Activated CD8-positive, alpha-beta memory T cell treated with anti-CD3 and anti-CD28 coated beads, Interleukin-2, amount 50 U/mL, for 1 hour (primary cell): Measurements from ENCODE around the gene DSCAM.

Experiments used
- DNase-seq: peaks from one replicate; pipeline ENCODE4 v3.0.0-alpha.2; 2020; ENCODE audit errors: extremely low read depth

Gene DSCAM

GRCh38 chr21:40667967-40668366 lies 179.0 kb downstream of the DSCAM start:
- no peak for DNase-seq

DNA sequence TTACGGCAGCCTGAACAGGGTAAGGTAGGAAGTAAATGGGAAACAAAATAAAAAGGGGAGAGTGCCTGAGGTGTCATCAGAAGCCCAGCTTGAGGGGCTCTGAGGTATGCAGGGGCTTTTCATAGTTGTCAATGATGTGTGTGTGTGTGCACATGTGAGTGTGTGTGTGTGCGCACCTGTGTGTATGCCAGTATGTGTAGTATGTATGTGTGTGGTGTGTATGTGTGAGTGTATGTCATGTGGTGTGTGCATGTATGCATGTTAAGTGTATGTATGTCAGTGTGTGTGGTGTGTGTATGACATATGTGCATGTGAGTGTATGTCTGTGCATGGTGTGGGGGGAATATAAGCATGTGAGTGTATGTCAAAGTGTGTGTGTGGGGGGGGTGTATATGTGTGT lies 184.1 kb downstream of the DSCAM start:
- DNase-seq: no peak

DNA sequence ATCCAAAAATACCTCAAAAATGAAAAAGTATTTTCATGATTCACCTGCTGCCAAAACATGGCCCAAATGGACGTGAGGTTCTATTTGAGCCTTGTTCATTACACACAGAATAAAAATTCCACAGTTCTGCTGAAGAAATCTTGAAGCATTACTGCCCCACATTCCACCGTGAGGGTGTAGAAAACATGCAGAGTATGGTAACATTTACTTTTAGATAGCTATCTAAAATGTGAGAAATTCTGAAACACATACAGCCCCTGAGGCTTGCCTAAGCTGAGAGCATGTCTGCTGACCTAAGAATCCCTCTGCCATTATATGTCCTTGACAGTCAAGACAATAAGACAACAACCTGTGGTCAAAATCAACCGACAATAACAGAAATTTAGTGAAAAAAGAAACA lies 186.5 kb downstream of the DSCAM start:
- DNase-seq: no peak

DNA sequence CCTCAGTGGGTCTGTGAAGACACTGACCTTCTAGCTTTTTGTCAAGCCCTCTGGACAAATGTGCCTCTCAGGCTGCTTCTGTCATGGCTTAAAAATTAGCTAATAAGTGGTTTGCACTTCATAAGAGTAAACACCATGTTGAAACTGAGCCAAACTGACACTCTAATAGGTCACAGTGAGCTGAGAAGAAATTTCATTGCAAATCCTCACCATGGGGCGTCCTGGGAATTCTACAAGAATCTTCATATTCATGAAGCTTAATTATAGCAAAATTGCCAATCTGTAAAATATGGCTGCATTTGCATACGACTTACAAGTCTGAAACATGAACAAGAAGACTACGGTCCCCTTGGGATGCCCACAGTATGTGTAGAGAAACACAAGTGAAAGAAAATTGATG lies 188.6 kb downstream of the DSCAM start:
- no peak for DNase-seq

DNA sequence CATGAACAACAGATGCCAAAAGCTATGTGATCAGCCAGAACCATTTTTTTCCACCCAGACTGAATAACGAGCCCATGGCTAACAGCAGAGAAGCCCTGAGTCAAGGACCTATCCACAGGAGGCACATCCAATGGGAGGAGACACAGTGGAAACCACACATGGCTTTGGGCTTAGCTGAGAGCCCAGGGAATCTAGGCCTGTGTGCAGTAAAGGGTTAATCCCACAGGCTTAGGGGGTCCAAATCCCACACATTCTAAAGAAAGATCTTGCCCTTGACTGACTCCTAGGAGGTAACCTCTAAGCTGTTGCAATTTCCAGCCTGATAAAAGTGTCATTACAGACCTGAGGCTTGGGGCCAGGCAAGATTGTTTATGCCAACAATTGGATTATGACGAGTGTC lies 194.5 kb downstream of the DSCAM start:
- DNase-seq: no peak

DNA sequence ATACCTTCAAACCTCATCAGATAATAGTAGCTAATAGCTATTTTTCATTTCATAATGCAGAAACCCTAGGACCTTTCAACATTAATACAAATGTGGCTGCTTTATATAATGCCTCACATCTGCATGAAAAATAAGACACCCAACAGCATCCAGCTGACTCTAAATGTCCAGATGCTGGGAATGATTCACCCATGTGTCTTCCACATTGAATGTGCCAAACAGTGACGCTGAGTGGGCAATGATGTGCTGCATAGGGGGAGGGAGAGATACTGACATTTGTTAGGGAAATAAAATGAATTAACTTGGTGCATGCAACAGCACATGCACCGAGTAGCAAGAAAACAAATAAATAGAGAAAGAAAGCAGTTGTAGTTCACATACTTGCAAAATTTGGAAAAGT lies 199.3 kb downstream of the DSCAM start:
- DNase-seq: no peak

DNA sequence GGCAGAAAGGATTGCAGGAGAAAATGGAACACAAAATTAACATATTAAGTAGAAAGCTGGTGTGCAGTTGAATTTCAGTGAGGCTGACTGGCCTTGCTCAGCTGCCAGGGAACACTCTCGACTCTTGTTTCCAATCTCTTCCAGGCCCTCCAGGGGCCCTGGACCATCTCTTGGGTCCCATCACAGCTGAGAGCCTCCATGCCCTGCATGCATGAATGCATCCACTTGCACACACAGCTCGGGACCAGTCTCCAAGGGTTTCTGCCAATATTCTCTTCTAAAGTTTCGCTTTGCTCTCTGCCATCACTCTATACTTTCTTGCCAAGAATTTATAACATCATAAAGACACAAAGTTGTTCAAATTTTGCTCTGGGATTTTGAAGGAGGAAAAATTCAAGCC lies 200.3 kb downstream of the DSCAM start:
- no peak for DNase-seq

GRCh38 chr21:40641042-40641441 lies 205.9 kb downstream of the DSCAM start:
- no peak for DNase-seq

DNA sequence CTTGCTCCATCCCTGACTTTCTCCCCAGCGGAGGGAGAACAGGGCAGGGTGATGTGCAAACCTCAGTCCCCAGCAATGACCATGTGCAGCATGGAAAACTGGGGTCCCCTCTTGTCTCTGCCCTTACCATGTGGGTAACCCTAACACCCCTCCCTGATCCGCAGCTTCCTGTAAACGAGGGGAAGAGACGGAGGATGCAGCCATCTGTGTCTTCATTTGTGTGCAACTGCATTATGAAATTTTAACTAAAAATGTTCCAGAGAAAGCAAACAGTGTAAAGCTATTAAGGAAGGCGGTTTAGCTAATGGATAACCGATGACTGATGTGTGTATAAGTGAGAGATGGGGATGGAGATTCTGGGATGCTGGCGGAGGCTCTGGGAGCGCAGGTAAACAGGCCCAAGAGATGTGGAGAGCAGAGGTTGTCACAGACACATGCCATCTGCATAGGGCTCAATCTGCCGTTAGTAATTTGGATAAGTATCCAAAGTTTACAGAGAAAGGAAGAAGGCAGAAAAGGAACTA lies 206.6 kb downstream of the DSCAM start:
- DNase-seq: no peak

DNA sequence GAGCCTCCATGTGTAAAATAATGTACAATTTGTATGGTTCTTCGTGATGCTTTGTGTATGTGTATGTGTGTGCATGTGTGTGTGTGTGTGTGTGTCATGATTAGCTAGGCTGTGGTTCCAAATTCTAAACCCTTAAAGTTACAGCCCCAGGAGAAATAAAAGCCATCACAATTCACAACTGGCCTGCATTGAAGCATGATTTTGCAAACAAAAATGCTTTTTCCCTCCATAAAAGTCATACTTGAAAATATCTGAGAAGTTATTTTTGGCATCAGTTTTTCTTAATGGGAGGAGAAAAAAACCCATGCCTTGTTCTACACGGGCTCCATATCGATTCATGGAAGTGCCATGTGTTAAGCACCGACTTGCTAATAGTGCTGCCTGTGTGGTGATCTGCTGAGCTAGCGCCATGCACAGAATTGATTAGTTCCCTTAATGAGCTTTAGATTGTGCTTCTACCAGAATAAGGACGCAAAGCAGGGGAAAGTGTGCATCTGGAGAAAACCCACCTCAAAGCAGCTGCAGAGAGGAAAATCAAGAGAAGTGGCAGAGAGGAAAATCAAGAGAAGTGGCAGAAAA lies 207.3 kb downstream of the DSCAM start:
- no peak for DNase-seq

GRCh38 chr21:40638466-40639251 lies 208.3 kb downstream of the DSCAM start:
- no peak for DNase-seq

- no peak for DNase-seq
Observed at GRCh38 chr21:40636026-40636425, 210.9 kb downstream of the DSCAM start.

DNA sequence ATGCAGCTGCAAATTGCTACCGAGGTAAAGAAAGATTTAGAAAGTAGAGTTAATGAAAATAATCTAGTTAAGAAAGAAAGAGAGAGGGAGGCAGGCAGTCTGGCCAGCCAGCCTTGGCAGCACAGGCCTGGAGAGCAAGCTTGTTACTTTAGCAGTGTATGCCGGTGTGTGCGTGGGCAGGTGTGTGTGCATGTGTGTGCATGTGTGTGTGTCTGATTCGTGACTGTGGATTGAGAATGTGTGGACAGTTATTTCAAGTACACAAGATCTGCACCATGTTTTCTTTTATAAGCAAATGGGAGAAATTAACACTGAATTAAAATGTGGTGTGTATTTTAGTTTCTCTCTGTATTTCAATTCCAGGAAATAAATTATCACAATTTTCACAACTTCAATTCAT lies 211.6 kb downstream of the DSCAM start:
- no peak for DNase-seq

- DNase-seq: no peak
Observed at GRCh38 chr21:40634141-40634540, 212.8 kb downstream of the DSCAM start.

DNA sequence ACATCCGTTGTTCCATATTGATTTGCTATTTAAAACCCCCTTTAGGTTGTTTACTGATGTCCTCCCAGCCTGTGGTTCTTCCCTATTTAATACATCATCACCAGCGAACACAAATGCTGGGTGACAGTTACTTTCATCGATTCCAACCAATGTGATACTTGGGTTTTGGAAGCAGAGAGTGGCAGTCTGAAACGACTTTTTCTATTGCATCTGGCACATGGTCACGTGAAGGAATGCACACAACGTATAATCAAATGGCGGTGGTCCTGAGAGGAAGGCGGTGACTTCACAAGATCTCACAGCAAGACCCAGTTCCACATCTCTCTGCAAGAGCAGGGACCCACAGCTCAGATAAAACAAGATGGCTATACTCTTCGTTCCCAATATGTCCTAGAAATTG lies 213.9 kb downstream of the DSCAM start:
- DNase-seq: no peak

DNA sequence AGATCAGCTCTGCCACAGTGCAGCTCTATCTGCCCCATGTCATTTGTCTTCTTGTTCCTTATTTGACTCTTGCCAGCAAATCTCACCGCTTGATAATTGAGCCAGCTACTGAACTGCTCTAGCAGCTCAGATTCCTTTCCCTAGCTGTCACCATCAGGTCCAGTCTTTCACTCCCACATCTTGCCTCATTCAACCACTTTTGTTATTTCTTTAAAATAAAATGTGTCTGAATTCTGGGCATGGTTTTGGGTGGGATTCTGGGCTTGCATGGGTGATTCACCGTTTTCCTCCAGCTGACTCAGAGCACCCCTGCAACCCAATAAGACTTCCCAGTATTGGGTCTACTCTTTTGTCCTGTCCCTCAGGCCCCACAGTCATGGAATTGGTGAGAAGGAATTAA lies 215.7 kb downstream of the DSCAM start:
- DNase-seq: no peak

GRCh38 chr21:40625991-40626390 lies 221.0 kb downstream of the DSCAM start:
- DNase-seq: no peak

GRCh38 chr21:40623528-40623927 lies 223.4 kb downstream of the DSCAM start:
- DNase-seq: no peak

DNA sequence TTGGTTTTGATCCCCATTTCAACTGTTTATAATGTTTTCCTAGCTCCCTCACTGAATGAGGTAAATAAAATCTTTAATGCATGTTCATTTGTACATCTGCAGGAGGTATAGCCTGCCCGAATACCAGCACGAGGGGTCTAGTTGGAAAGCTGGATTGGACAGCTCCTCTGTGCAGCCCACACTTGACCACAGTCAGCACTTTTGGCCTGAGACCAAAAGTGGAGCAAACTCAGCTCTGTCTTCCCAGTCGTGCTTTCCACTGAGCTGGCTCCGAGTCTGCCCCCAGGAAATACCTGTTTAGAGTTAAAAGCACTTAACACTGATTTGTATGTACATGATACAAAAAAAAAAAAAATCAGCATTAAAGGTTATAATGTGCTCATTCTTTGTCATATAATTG lies 224.4 kb downstream of the DSCAM start:
- no peak for DNase-seq

DNA sequence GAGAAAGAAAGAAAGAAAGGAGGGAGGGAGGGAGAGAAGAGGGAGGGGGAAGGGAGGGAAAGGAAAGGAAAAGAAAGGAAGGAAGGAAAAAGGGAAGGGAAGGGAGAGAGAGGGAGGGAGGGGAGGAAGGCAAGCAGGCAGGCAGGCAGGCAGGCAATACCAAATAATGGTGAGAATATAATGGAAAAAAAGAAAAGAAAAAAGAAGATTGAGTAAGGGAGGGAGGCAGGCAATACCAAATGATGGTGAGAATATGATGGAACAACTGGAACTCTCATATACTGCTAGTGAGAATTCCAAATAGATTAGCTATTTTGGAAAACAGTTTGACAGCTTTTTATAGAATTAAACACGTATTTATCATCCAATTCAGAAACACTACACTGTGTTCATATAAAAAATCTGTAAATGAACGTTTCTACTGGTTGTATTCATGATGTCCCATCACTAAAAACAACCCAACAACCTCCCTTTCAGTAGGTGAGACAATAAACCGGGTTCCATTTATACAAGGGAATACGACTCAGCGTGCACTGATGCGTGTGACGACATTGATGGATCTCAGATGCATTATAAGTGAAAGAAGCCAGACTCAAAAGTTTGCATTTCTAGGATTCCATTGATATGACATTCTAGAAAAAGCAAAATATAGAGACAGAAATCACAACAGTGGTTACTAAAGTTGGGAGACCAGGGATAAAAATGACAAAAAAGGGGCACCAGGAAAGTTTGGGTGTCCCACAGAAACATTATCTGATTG lies 226.4 kb downstream of the DSCAM start:
- DNase-seq: no peak

GRCh38 chr21:40618191-40618973 lies 228.6 kb downstream of the DSCAM start:
- DNase-seq: no peak

DNA sequence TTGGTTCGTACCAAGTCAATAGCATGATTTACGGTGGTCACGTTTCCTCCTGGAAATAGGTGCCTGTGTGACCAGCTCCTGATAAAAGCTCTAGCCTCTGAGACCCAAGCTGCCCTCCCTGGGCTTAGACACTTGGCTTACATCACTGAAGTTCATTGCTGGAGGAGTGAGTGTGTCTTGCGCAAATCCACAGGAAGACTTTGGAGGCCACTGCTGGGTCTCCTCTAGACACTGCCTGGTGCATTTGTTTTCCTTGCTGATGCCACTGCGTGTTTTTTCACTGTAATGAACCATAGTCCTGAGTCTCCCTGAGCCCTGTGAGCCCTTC lies 230.6 kb downstream of the DSCAM start:
- no peak for DNase-seq
